DOHH2 (cell line): ENCODE measurements around the gene RILPL1.

Experiments used
- CTCF ChIP-seq: fragments of 200-600 bp; sonication (generic); IDR thresholded peaks from one replicate; pipeline ENCODE4 v1.5.1; 2014; ENCODE audit warnings: antibody characterized with exemption, mild to moderate bottlenecking, low read depth, low read length; ENCODE audit not compliant: poor library complexity, severe bottlenecking
- EZH2phosphoT487 ChIP-seq: fragments of 200-600 bp; sonication (generic); IDR thresholded peaks from 2 replicates; pipeline ENCODE4 v1.6.1; 2017; ENCODE audit warnings: borderline replicate concordance, mild to moderate bottlenecking, antibody characterized with exemption, low read length, moderate library complexity, mixed read lengths

GRCh38 chr12:123457980-123458779 lies 75.3 kb downstream of the RILPL1 start, which contains the start of gene SNRNP35:
- TF ChIP-seq CTCF (no peak), EZH2phosphoT487 (no peak)
